HG02938 (cell line): ENCODE results near the gene SENP1.

Source experiments
- ATAC-seq: cut with Tn5 transposase; IDR thresholded peaks from one replicate; pipeline ENCODE4 v1.9.1; 2021; ENCODE audit warnings: mild to moderate bottlenecking, moderate library complexity; ENCODE audit not compliant: unreplicated experiment

The SENP1 gene

GRCh38 chr12:48068457-48068856, 37.4 kb downstream of the SENP1 start:
- ATAC-seq = no peak

- no peak for ATAC-seq
Observed at GRCh38 chr12:48067250-48067938, 38.5 kb downstream of the SENP1 start.

- no peak for ATAC-seq
Observed at GRCh38 chr12:48065041-48065440, 40.8 kb downstream of the SENP1 start.

- no peak for ATAC-seq
Observed at GRCh38 chr12:48063530-48063929, 42.3 kb downstream of the SENP1 start.

- no peak for ATAC-seq
Observed at GRCh38 chr12:48061938-48062719, 43.8 kb downstream of the SENP1 start.

GRCh38 chr12:48060474-48060873, 45.4 kb downstream of the SENP1 start:
- ATAC-seq = no peak

GRCh38 chr12:48058771-48059170, 47.1 kb downstream of the SENP1 start:
- no peak for ATAC-seq

GRCh38 chr12:48054955-48055821, 50.7 kb downstream of the SENP1 start:
- no peak for ATAC-seq

GRCh38 chr12:48053883-48054282, 52.0 kb downstream of the SENP1 start:
- ATAC-seq = no peak

GRCh38 chr12:48053122-48053521, 52.8 kb downstream of the SENP1 start:
- ATAC-seq = no peak

- ATAC-seq = no peak
Observed at GRCh38 chr12:48051681-48052080, 54.2 kb downstream of the SENP1 start.

- no peak for ATAC-seq
Observed at GRCh38 chr12:48050174-48050573, 55.7 kb downstream of the SENP1 start.

GRCh38 chr12:48045965-48046518, 59.8 kb downstream of the SENP1 start:
- no peak for ATAC-seq

- no peak for ATAC-seq
Observed at GRCh38 chr12:48045061-48045846, 60.6 kb downstream of the SENP1 start.

GRCh38 chr12:48044396-48044795, 61.5 kb downstream of the SENP1 start:
- ATAC-seq = no peak

- no peak for ATAC-seq
Observed at GRCh38 chr12:48043771-48044170, 62.1 kb downstream of the SENP1 start.

GRCh38 chr12:48041591-48042423, 64.1 kb downstream of the SENP1 start:
- no peak for ATAC-seq

- ATAC-seq = no peak
Observed at GRCh38 chr12:48040354-48040753, 65.5 kb downstream of the SENP1 start.

GRCh38 chr12:48039151-48039550, 66.7 kb downstream of the SENP1 start:
- no peak for ATAC-seq
